Neuronal stem cell (in vitro differentiated cells): Measurements from ENCODE around the gene CTR9.

ENCODE experiments used
- DNase-seq: peaks from one replicate; pipeline ENCODE4 v3.0.0-alpha.2; 2013; ENCODE audit warnings: low spot score
- H2AFZ ChIP-seq: one replicate; pipeline ENCODE4 v1.6.1; 2013; ENCODE audit warnings: mild to moderate bottlenecking, low read length, inconsistent platforms
- H2AK5ac ChIP-seq: 2 replicates; pipeline ENCODE4 v1.6.1; 2013; ENCODE audit warnings: low read depth, mild to moderate bottlenecking, inconsistent platforms, low read length, moderate library complexity, mixed read lengths
- H2BK120ac ChIP-seq: 2 replicates; pipeline ENCODE4 v1.6.1; 2013; ENCODE audit warnings: low read depth, mild to moderate bottlenecking, inconsistent platforms, low read length, moderate library complexity, mixed read lengths
- H2BK12ac ChIP-seq: one replicate; pipeline ENCODE4 v1.6.1; 2013; ENCODE audit warnings: low read length, inconsistent platforms
- H2BK15ac ChIP-seq: 2 replicates; pipeline ENCODE4 v1.6.1; 2013; ENCODE audit warnings: mild to moderate bottlenecking, low read length, inconsistent platforms, mixed read lengths
- H2BK5ac ChIP-seq: one replicate; pipeline ENCODE4 v1.6.1; 2013; ENCODE audit warnings: inconsistent platforms, mild to moderate bottlenecking, low read length, moderate library complexity
- H3K14ac ChIP-seq: one replicate; pipeline ENCODE4 v1.6.1; 2013; ENCODE audit warnings: low read length, inconsistent platforms
- H3K18ac ChIP-seq: 2 replicates; pipeline ENCODE4 v1.6.1; 2013; ENCODE audit warnings: low read length, inconsistent platforms
- H3K23ac ChIP-seq: 2 replicates; pipeline ENCODE4 v1.6.1; 2013; ENCODE audit warnings: low read depth, mild to moderate bottlenecking, mixed read lengths, low read length, inconsistent platforms; ENCODE audit not compliant: poor library complexity
- H3K27ac ChIP-seq: replicated peaks from 3 replicates; pipeline ENCODE4 v1.5.1; 2013; ENCODE audit warnings: low read length, inconsistent platforms
- H3K27me3 ChIP-seq, 3 experiments: 2 replicates each; pipeline ENCODE4 v1.6.1; 2013; ENCODE audit warnings: low read length in 3 of 3, mild to moderate bottlenecking in 2 of 3, inconsistent platforms in 1 of 3, low read depth in 1 of 3, mixed read lengths in 1 of 3, moderate library complexity in 1 of 3; ENCODE audit not compliant: control insufficient read depth in 3 of 3, insufficient read depth in 3 of 3
- H3K36me3 ChIP-seq, 2 donors: replicated peaks in 1 of 2; 2 replicates each; pipeline ENCODE4 v1.6.1; 2013; ENCODE audit warnings: low read length in 2 of 2; ENCODE audit not compliant: control insufficient read depth in 2 of 2, insufficient read depth in 2 of 2
- H3K4ac ChIP-seq: 2 replicates; pipeline ENCODE4 v1.6.1; 2013; ENCODE audit warnings: inconsistent platforms, mild to moderate bottlenecking, low read length, moderate library complexity
- H3K4me1 ChIP-seq, 2 donors: 1 replicate in 1 of 2; 2 replicates in 1 of 2; pipeline ENCODE4 v1.6.1; 2013; ENCODE audit warnings: low read length in 2 of 2, low read depth in 1 of 2; ENCODE audit not compliant: control insufficient read depth in 2 of 2, insufficient read depth in 1 of 2
- H3K4me2 ChIP-seq: one replicate; pipeline ENCODE4 v1.6.1; 2013; ENCODE audit warnings: mild to moderate bottlenecking, low read length, inconsistent platforms; ENCODE audit not compliant: insufficient read depth, poor library complexity, severe bottlenecking
- H3K4me3 ChIP-seq, 2 donors: 2 replicates each; pipeline ENCODE4 v1.5.1; 2013; ENCODE audit warnings: low read length in 2 of 2, mild to moderate bottlenecking in 2 of 2, inconsistent platforms in 1 of 2, moderate library complexity in 1 of 2
- H3K79me1 ChIP-seq: one replicate; pipeline ENCODE4 v1.6.1; 2013; ENCODE audit warnings: low read depth, mild to moderate bottlenecking, inconsistent platforms, low read length, moderate library complexity
- H3K9ac ChIP-seq: one replicate; pipeline ENCODE4 v1.6.1; 2013; ENCODE audit warnings: mild to moderate bottlenecking, low read depth, low read length, inconsistent platforms; ENCODE audit not compliant: poor library complexity
- H3K9me3 ChIP-seq, 2 donors: replicated peaks in 1 of 2; 2 replicates each; pipeline versions ENCODE3 to v1.6.1; 2013; ENCODE audit warnings: low read length in 2 of 2, mild to moderate bottlenecking in 2 of 2, inconsistent platforms in 1 of 2, low read depth in 1 of 2, mixed read lengths in 1 of 2, moderate library complexity in 1 of 2; ENCODE audit not compliant: control insufficient read depth in 2 of 2, insufficient read depth in 1 of 2
- H4K8ac ChIP-seq: one replicate; pipeline ENCODE4 v1.6.1; 2013; ENCODE audit warnings: low read depth, mild to moderate bottlenecking, inconsistent platforms, low read length, moderate library complexity
- H4K91ac ChIP-seq: one replicate; pipeline ENCODE4 v1.6.1; 2013; ENCODE audit warnings: low read length, low read depth, mild to moderate bottlenecking, inconsistent platforms; ENCODE audit not compliant: poor library complexity
- WGBS, 2 donors: extraction: QIAGEN DNeasy Blood & Tissue Kit; methylation state at CpG; one replicate each; pipeline ENCODE4 v1.1.7; 2013; ENCODE audit warnings: missing lambda C conversion rate in 2 of 2, mixed read lengths in 1 of 2; ENCODE audit not compliant: insufficient read length in 2 of 2, insufficient replicate concordance in 1 of 2; ENCODE audit errors: extremely low coverage in 2 of 2; 5-methylcytosine and 5-hydroxymethylcytosine counted together

The CTR9 gene

GRCh38 chr11:10749476-10749875, 1.6 kb upstream of the CTR9 start:
- Histone ChIP-seq H4K91ac (no peak overlapping the region), H3K9me3 (no peaks in the 10 kb centered on the region), H3K4me2 (no peak overlapping the region), H3K4me1 (no peaks in the 10 kb centered on the region), H3K4me3 (no peak overlapping the region), H3K14ac (no peak overlapping the region), H2AFZ (no peak overlapping the region), H4K8ac (no peak overlapping the region), H3K18ac (no peak overlapping the region), H2AK5ac (no peak overlapping the region), H3K36me3 (no peaks in the 10 kb centered on the region), H2BK15ac (no peak overlapping the region), H2BK120ac (no peak overlapping the region), H3K79me1 (no peaks in the 10 kb centered on the region), H2BK12ac (no peak overlapping the region), H2BK5ac (no peak overlapping the region), H3K23ac (no peak overlapping the region), H3K4ac (no peak overlapping the region), H3K9ac (no peak overlapping the region), H3K27me3 (peaks cover 0 to 11% (median 0%) of the 10 kb centered on the region in 3 experiments), H3K27ac (no peak overlapping the region)
- DNase-seq, result no peak
- no CpG with 5 or more reads among the region's 2 CpGs for WGBS, 2 donors

- Histone ChIP-seq H3K4ac (no peak overlapping the region), H2BK5ac (peak overlapping the region; percentile 90), H3K36me3 (peaks cover 0 to 2% of the 10 kb centered on the region in 2 donors), H3K9ac (peak overlapping the region; percentile 90), H3K4me2 (peak overlapping the region; percentile 83), H4K91ac (no peak overlapping the region), H2BK120ac (no peak overlapping the region), H4K8ac (peak overlapping the region; percentile 65), H3K27me3 (no peaks in the 10 kb centered on the region), H2BK15ac (no peak overlapping the region), H3K79me1 (no peaks in the 10 kb centered on the region), H2BK12ac (no peak overlapping the region), H2AK5ac (peak overlapping the region; percentile 61), H3K14ac (no peak overlapping the region), H3K4me3 (peak overlapping the region; percentile 88 to 93), H3K4me1 (no peaks in the 10 kb centered on the region), H3K18ac (peak overlapping the region; percentile 94), H3K23ac (peak overlapping the region; percentile 80), H3K27ac (peak overlapping the region; percentile 100), H3K9me3 (no peaks in the 10 kb centered on the region), H2AFZ (peak overlapping the region; percentile 99)
- no peak for DNase-seq
- WGBS, 2 donors, result no CpG with 5 or more reads among the region's 14 CpGs
These were observed 515 bp downstream of the CTR9 start for GRCh38 chr11:10751581-10751940.

- H3K18ac ChIP-seq, result no peak overlapping the region
- H3K9me3 ChIP-seq, result no peaks in the 10 kb centered on the region
- H2BK120ac ChIP-seq, result no peak overlapping the region
- no peak overlapping the region for H4K91ac ChIP-seq
- H3K79me1 ChIP-seq, result no peaks in the 10 kb centered on the region
- WGBS, 2 donors, result no CpG with 5 or more reads among the region's 2 CpGs
- H3K4me3 ChIP-seq, result peak overlapping the region in 1 of 2 donors; percentile 93
- no peak overlapping the region for H4K8ac ChIP-seq
- H2BK5ac ChIP-seq, result no peak overlapping the region
- H3K23ac ChIP-seq, result no peak overlapping the region
- H3K4ac ChIP-seq, result no peak overlapping the region
- H3K4me2 ChIP-seq, result peak overlapping the region; percentile 83
- peaks cover 0 to 2% of the 10 kb centered on the region in 2 donors for H3K36me3 ChIP-seq
- H3K27ac ChIP-seq, result no peak overlapping the region
- H3K14ac ChIP-seq, result no peak overlapping the region
- no peak overlapping the region for H2AFZ ChIP-seq
- H3K4me1 ChIP-seq, result no peaks in the 10 kb centered on the region
- H2BK15ac ChIP-seq, result no peak overlapping the region
- DNase-seq, result no peak
- no peak overlapping the region for H2BK12ac ChIP-seq
- H2AK5ac ChIP-seq, result no peak overlapping the region
- no peaks in the 10 kb centered on the region for H3K27me3 ChIP-seq
- H3K9ac ChIP-seq, result no peak overlapping the region
These were observed 1.0 kb downstream of the CTR9 start for GRCh38 chr11:10752061-10752460.

GRCh38 chr11:10752486-10752885, 1.4 kb downstream of the CTR9 start:
- H4K8ac ChIP-seq, result no peak overlapping the region
- no peak overlapping the region for H3K23ac ChIP-seq
- peaks cover 0 to 5% of the 10 kb centered on the region in 2 donors for H3K36me3 ChIP-seq
- H3K14ac ChIP-seq, result no peak overlapping the region
- no peak overlapping the region for H3K27ac ChIP-seq
- no peak overlapping the region for H3K18ac ChIP-seq
- H2AK5ac ChIP-seq, result no peak overlapping the region
- H2AFZ ChIP-seq, result no peak overlapping the region
- no peak overlapping the region for H3K4me2 ChIP-seq
- H3K9ac ChIP-seq, result no peak overlapping the region
- no CpG with 5 or more reads among the region's 7 CpGs for WGBS, 2 donors
- no peak overlapping the region for H2BK15ac ChIP-seq
- no peaks in the 10 kb centered on the region for H3K79me1 ChIP-seq
- H3K4ac ChIP-seq, result no peak overlapping the region
- peak overlapping the region in 1 of 2 donors; percentile 93 for H3K4me3 ChIP-seq
- no peaks in the 10 kb centered on the region for H3K9me3 ChIP-seq
- no peaks in the 10 kb centered on the region for H3K4me1 ChIP-seq
- no peak overlapping the region for H2BK120ac ChIP-seq
- no peak overlapping the region for H2BK5ac ChIP-seq
- no peaks in the 10 kb centered on the region for H3K27me3 ChIP-seq
- no peak overlapping the region for H2BK12ac ChIP-seq
- H4K91ac ChIP-seq, result no peak overlapping the region
- DNase-seq, result no peak
